HG03558 (cell line): ENCODE data around the gene RCAN1.

Source experiments
- ATAC-seq: cut with Tn5 transposase; IDR thresholded peaks from one replicate; pipeline ENCODE4 v1.9.1; 2021; ENCODE audit warnings: moderate number of reproducible peaks; ENCODE audit not compliant: unreplicated experiment; ENCODE audit errors: extremely low read depth

RCAN1 gene

GRCh38 chr21:34603002-34603709, 11.8 kb downstream of the RCAN1 start:
- ATAC-seq, result no peak

- no peak for ATAC-seq
Observed at GRCh38 chr21:34602061-34602460, 12.9 kb downstream of the RCAN1 start.

GRCh38 chr21:34599534-34600101, 15.3 kb downstream of the RCAN1 start:
- no peak for ATAC-seq

GRCh38 chr21:34598931-34599400, 15.9 kb downstream of the RCAN1 start:
- no peak for ATAC-seq

DNA sequence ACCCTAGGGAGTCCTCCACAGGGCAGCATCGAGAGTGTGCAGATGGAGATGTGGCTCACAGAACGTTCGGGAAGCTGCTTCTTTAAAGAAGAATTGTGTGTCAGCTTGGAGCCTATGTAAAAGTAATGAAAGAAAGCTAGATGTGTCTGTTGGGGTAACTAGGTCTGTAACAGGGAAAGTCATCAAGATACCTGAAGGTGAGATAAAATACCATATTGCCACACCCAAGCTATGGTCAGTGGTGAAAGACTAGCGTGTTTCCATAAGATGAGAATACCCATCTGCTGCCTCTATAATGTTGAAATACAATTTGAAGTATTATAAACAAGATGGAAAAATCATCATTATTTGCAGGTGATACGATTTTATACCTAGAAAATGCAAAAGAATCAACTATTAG, 17.5 kb downstream of the RCAN1 start:
- ATAC-seq, result no peak

DNA sequence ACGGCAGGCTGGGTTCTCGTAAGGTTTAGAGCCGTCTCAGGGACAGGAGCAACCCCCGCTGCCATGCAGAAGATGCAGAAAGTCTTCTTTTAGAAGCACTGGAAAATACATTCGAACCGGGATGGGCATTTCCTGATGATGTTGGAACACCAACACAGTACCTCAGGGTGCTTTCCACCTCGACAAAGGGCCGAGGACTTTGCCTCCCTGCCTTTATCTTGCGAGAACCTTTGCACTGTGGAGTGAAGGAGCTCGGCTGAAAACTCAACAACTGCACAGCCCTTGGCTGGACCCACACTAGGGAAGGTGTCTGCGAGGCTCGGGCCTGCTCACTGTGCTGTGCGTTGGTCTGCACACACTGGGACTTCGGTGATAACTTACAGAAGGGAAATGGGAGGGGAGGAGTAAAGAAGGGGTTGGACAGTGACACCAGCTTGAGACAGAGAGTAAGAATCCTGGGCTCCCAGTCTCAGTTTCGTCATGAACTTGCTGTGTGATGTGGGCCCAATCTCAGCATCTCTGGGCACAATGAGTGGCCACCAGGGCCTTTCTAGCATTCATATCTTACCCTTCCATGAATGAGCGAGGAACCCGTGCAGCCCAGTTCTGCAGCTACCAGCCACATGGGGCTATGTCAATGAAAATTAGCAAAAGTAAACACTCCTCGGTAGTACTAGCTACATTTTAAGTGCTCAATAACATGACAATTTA, 18.2 kb downstream of the RCAN1 start:
- no peak for ATAC-seq

GRCh38 chr21:34595457-34595856, 19.5 kb downstream of the RCAN1 start:
- ATAC-seq, result no peak

DNA sequence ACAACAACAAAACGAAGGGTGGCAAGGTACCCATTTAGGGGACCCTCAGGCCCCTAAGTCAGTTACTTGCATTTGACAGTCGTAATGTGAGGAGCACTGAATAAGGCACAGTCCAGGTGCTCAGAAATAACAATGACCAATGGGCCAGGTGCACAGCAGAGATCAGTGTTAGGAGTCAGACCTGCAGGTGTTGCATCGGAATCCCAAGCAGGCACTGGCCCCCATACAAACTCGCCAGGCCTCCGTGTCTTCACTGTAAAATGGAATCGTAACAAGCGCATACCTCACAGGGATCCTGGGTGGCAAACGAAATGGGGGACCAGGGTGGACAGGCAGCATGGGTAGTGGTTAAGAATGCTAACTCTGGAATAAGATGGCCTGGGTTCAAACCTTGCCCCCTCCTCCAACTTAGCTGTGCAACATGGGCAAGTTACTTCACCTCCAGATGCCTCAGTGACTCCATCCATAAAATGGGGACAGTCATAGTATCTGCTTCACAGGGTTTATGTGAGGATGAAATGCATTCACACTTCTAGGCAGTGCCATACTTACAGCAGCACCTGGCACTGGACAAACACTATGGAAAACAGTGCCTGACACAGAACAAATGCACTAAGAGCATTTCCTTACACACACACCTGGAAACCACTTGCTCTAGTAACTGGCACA, 20.2 kb downstream of the RCAN1 start:
- no peak for ATAC-seq

DNA sequence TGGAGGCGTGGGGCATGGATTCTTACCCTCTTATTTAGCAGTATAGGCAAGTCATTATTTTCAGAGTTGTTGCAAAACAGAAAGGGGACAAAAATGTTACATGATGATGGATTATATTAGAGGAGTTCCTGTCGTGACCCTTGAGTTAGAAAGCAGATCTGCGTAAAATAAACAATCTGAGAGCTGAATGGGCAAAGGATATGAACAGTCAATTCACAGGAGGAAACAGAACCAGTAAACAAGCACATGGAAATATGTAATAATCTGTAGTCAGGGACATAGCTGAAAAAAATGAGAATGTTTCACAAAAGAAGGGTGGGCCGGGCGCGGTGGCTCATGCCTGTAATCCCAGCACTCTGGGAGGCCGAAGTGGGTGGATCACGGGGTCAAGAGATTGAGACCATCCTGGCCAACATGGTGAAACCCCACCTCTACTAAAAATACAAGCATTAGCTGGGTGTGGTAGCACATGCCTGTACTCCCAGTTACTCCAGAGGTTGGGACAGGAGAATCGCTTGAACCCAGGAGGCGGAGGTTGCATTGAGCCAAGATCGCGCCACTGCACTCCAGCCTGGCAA, 20.9 kb downstream of the RCAN1 start:
- no peak for ATAC-seq

GRCh38 chr21:34593423-34593822, 21.5 kb downstream of the RCAN1 start:
- ATAC-seq, result no peak

- ATAC-seq, result no peak
Observed at GRCh38 chr21:34592120-34592955, 22.6 kb downstream of the RCAN1 start.

GRCh38 chr21:34590520-34590919, 24.4 kb downstream of the RCAN1 start:
- no peak for ATAC-seq

DNA sequence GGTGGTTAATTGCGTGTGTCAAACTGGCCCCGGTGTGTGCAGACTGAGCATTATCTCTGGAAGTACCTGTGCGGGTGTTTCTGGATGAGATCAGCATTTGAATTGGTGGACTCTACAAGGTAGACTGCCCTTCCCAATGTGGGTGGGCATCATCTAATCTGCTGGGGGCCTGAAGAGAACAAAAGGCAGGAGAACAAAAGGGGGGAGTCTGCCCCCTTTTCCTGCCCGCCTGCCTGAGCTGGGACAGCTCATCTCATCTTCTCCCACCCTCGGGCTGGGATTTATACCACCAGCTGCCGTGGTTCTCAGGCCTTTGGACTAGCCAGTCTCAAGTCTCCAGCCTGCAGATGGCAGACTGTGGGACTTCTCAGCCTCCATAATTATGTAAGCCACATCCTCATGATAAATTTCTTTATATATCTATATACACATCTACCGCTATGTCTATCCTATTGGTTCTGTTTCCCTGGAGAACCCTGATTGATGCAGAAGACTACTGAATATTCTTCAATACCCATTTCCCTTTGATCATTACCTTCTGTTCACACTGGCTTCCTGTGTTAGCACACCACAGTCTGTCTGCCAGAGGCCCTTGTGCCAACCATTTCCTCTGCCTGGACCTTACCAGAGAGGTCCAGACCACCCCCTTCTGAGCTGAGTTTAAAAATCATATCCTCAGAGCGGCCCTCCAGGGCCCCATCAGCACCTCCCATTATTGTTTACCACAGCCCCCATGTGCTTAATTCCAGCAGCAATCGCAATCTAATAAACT, 25.2 kb downstream of the RCAN1 start:
- ATAC-seq, result no peak

- no peak for ATAC-seq
Observed at GRCh38 chr21:34583926-34584563, 30.9 kb downstream of the RCAN1 start.

DNA sequence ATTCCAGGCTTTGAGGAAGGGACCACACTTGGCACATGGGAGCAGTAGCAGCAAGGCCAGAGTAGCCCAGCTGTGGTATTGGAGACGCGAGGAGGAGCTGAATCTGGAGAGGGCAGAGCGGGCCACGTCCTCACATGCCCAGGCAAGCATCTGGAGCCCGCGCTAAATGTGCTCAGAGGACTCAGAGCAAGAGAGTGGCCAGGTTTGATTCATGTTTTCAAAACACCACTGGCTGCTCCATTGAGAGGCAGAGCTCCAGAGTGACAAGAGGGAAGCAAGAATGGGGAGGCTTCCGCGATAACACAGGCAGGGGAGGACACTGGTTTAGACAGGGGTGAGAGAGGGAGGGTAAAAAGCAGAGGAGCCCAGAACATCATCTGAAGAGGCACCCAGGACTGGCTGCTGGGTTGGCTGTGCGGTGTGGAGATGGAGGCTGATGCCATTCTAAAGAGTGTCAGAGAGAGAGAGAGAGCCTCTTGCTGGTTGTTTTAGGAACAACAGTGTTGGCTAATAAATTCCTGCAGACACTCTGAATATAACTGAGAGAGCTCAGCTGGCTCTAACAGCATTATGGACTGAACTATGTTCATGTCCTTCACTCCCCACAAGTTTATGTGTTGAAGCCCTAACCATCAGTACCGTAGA, 32.3 kb downstream of the RCAN1 start:
- no peak for ATAC-seq

DNA sequence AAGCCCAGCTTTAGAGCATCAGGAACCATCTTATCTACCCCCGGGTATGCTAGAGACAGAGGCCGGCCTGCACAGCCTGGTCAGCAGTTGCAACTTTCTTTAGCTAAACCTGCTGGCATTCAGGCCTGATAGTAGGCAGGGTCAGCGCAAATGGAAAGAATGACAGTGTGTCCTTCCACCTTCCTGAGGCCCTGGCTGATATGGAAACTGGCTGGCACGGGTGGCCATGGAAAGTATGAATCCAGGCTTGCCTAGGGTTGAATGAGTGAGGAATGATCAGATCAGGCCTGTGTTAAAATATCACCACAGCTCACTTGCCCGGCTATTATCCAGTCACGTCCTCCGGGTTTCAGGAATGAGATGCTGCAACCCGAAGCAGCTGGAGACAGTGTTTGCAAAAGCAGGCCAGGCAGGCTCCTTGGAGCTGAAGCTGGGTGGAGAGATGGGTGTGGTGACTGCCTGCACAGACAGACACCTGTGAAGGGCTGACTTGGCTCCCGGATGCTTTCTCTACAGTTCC, 34.7 kb downstream of the RCAN1 start:
- no peak for ATAC-seq

DNA sequence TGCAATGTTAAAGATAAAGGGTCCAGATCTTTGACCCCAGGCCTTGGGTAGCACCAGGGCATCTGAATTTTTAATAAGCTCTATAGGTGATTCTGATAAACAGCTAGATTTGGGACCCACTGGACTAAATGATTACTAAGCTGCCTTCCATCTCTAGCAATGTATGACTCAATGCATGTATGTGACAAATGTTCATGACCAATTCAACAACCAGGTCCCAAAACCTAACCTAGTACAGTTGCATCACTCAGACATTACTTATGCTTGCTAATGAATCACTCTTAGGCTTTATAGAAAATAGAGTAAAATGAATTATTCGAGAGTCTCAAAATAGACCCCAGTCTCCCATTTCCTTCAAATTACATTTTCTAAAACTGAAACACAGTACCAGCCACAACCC, 35.5 kb downstream of the RCAN1 start:
- no peak for ATAC-seq

DNA sequence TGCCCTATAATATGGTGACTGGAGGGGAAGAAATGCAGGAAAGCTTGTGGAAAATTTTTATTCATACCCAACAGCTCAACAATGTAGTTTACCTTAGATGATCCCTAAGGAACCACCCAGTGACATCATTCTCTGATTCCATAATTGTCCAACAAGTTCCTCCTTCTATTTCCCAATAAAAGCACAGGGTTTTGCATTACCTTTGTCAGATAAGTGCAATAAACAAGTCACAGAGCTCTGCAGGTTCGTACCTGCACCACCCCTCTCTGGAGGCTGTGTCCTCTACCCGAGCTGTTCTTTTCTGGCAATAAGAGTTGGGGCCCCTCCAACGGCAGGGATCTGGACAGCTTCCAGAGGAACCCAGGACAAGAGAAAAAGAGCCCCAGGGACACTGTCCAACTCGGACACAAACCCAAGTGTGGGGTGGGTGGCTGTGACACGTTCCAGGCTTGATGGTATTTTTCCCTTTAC, 38.8 kb downstream of the RCAN1 start:
- ATAC-seq, result no peak
